Esophagus squamous epithelium (tissue), 5 donors: Measurements from ENCODE around the gene CLPSL1. TPM values are rescaled to one million over a fixed set of nuclear protein-coding genes. Genes with fewer than 3 reads are reported as not detected.

Source experiments
- DNase-seq: peaks from one replicate; lab custom pipeline; 2025; lab: John Stamatoyannopoulos, UW
- H3K27ac ChIP-seq, 4 donors: fragments of 200-600 bp; sonication (generic); one replicate each; pipeline ENCODE4 v1.5.1; 2016 to 2019; ENCODE audit warnings: mild to moderate bottlenecking in 1 of 4
- H3K27me3 ChIP-seq, 4 donors: fragments of 200-600 bp; sonication (generic); 1 replicate in 3 of 4; 2 replicates in 1 of 4; pipeline versions ENCODE4 v1.5.1 to v1.6.0; 2017 to 2021; ENCODE audit warnings: antibody characterized with exemption in 1 of 4
- H3K36me3 ChIP-seq, 3 donors: fragments of 200-600 bp; sonication (generic); one replicate each; pipeline ENCODE4 v1.5.1; 2016 to 2019
- H3K4me1 ChIP-seq, 3 donors: fragments of 200-600 bp; sonication (generic); one replicate each; pipeline ENCODE4 v1.5.1; 2017 to 2019
- H3K4me3 ChIP-seq, 4 donors: fragments of 200-600 bp; sonication (generic); 1 replicate in 3 of 4; 2 replicates in 1 of 4; pipeline ENCODE4 v1.5.1; 2016 to 2019; ENCODE audit warnings: mild to moderate bottlenecking in 2 of 4, moderate library complexity in 1 of 4
- H3K9me3 ChIP-seq, 3 donors: fragments of 200-600 bp; sonication (generic); one replicate each; pipeline ENCODE4 v1.5.1; 2016 to 2019
- POLR2A ChIP-seq, 4 donors: fragments of 450-650 bp; IDR thresholded peaks; one replicate each; pipeline ENCODE4 v1.6.1; 2017; ENCODE audit warnings: antibody characterized with exemption in 4 of 4, mild to moderate bottlenecking in 4 of 4, moderate library complexity in 3 of 4
- WGBS, 2 donors: methylation state at CpG; one replicate each; pipeline ENCODE4 v1.1.5; 2018; 5-methylcytosine and 5-hydroxymethylcytosine counted together
- intact Hi-C: fragments of 100-400 bp; cut with DNase I; formaldehyde crosslinking; loops from one replicate; pipeline ENCODE4 v1.15.0; 2022
- total RNA-seq, 4 donors: library from RNA; depleted of rRNA; stranded (reverse); fragments of >200 nt; gene quantifications; one replicate each; pipeline ENCODE4 v1.1.0, GENCODE V29; 2016
- TF ChIP-seq, protein P1 (sequence below), 6 experiments: fragments of 450-650 bp in 4 of 6; fragments of 200-600 bp in 2 of 6; sonication (generic) in 2 of 6; IDR thresholded peaks; one replicate each; pipeline ENCODE4 v1.5.1; 2016 to 2019; ENCODE audit warnings: antibody characterized with exemption in 6 of 6, mild to moderate bottlenecking in 4 of 6, moderate library complexity in 4 of 6
- donor health status: DM: yes; HTN: yes; CAD: no.

CLPSL1 gene
- total RNA-seq, 4 donors from 2014 or later: not detected

DNA sequence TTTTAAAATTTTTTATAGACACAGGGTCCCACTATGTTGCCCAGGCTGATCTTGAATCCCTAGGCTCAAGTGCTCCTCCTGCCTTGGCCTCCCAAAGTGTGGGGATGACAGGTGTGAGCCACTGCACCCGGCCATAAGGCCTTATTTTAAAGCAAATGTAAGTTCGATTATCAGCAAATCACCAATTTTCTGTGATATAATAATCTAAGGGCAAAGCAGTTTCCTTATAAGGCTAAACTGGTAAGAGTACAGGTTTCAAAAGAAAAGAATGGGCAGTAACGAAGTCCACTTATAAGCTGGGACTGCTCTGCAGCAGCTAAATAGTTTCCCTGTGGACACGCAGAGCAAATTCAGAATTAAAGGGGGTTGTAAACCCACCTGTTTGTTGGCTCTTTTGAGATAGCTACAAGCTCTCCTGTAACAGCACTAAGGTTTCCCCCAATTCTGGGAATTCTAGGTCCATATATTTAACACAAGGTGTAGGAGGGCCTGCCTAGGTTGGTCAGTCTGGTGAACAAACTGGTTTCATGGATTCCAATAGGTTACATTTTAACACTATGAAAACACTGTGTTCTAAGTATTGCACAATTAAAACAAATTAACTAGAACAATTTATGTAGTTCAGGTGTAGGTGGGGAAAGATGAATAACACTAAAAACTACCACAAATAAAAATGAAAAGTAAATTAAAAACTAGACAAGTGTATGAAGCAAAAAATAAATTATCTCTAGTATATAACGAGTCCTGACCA lies 50.6 kb downstream of the CLPSL1 start:
- Histone ChIP-seq H3K27ac (no peak overlapping the region), H3K9me3 (no peaks in the 10 kb centered on the region), H3K27me3 (no peaks in the 10 kb centered on the region), H3K4me1 (no peaks in the 10 kb centered on the region), H3K36me3 (peaks cover 0 to 41% (median 0%) of the 10 kb centered on the region in 3 donors), H3K4me3 (no peak overlapping the region)
- TF ChIP-seq, protein P1, sequence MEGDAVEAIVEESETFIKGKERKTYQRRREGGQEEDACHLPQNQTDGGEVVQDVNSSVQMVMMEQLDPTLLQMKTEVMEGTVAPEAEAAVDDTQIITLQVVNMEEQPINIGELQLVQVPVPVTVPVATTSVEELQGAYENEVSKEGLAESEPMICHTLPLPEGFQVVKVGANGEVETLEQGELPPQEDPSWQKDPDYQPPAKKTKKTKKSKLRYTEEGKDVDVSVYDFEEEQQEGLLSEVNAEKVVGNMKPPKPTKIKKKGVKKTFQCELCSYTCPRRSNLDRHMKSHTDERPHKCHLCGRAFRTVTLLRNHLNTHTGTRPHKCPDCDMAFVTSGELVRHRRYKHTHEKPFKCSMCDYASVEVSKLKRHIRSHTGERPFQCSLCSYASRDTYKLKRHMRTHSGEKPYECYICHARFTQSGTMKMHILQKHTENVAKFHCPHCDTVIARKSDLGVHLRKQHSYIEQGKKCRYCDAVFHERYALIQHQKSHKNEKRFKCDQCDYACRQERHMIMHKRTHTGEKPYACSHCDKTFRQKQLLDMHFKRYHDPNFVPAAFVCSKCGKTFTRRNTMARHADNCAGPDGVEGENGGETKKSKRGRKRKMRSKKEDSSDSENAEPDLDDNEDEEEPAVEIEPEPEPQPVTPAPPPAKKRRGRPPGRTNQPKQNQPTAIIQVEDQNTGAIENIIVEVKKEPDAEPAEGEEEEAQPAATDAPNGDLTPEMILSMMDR (IDR thresholded peaks at IDR 0.05): no peak
- no peak for TF ChIP-seq POLR2A (IDR thresholded peaks at IDR 0.05)
- 91 to 96% methylated on average over 4 to 5 of the region's 5 CpGs for WGBS, 2 donors
- intact Hi-C loops: no loop called here
- no peak for DNase-seq

DNA sequence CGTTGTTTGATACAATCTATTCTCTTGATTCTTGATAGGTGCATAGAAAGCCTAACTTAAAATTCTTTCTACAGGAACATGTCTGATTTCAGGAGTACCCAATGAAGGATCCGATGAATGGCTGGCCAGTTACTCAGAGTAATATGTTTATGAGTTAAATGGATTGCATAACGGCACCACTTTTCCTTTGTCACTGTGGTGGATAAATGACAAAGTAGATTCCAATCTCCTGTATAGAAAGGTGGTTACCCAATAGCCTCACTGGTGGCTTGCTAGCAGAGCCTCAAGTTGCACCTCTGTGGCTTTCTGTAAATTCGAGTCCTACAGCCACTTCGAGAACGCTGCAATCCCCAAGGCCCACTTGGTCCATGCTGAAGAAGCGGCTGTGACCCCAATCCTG lies 52.7 kb downstream of the CLPSL1 start:
- Histone ChIP-seq H3K9me3 (no peaks in the 10 kb centered on the region), H3K4me3 (no peak overlapping the region), H3K27ac (no peak overlapping the region), H3K27me3 (no peaks in the 10 kb centered on the region), H3K36me3 (peaks cover 0 to 60% (median 0%) of the 10 kb centered on the region in 3 donors), H3K4me1 (no peaks in the 10 kb centered on the region)
- intact Hi-C loops: no loop called here
- no peak for DNase-seq
- TF ChIP-seq POLR2A (IDR thresholded peaks at IDR 0.05): no peak
- TF ChIP-seq, protein P1 (IDR thresholded peaks at IDR 0.05): no peak
- 82 to 88% methylated on average over 7 of the region's 7 CpGs for whole genome bisulfite sequencing, 2 donors

Other genes with a start within 250 kb of the CLPSL1 start
- gene FKBP5, start 92.1 kb upstream of the CLPSL1 start, total RNA-seq: 100 to 1,000 TPM in 2 of 4 donors, 10 to 100 TPM in 2; 65.0 to 273 (median 103) TPM
- 1 to 10 TPM in 1 of 4 donors, under 1 TPM in 1, not detected in 2; 0.26 to 1.5 TPM for gene ARMC12, start 44.0 kb upstream of the CLPSL1 start, total RNA-seq
- not detected for gene CLPSL2, start 4.4 kb upstream of the CLPSL1 start, total RNA-seq
- gene CLPS, start 16.3 kb downstream of the CLPSL1 start, total RNA-seq: not detected
- not detected for gene LHFPL5, start 24.3 kb downstream of the CLPSL1 start, total RNA-seq
- 100 to 1,000 TPM in 2 of 4 donors, 10 to 100 TPM in 2; 66.1 to 109 (median 86.5) TPM for gene SRPK1, start 140.1 kb downstream of the CLPSL1 start, total RNA-seq
- under 1 TPM in 1 of 4 donors, not detected in 3; 0.19 TPM for gene SLC26A8, start 243.6 kb downstream of the CLPSL1 start, total RNA-seq
- 10 to 100 TPM; 44.4 to 91.7 (median 59.1) TPM for gene MAPK14, start 246.8 kb downstream of the CLPSL1 start, total RNA-seq